Activated T-cell treated with anti-CD3 and anti-CD28 coated beads for 24 hours (primary cell): ENCODE results near the gene LRRC4B.
A peak's percentile ranks its signal among the peaks of the same experiment; 100 is the strongest.
"Not testable (repeated sequence)": the region's sequence is repeated elsewhere in the genome, so short reads cannot be mapped to it uniquely, and the experiment has no call there.

Source experiments
- DNase-seq: peaks from one replicate; pipeline ENCODE4 v3.0.0-alpha.2; 2020; ENCODE audit warnings: low read depth

Gene LRRC4B

GRCh38 chr19:50482916-50483315, 85.3 kb downstream of the LRRC4B start:
- DNase-seq = no peak

- no peak for DNase-seq
These were observed 85.9 kb downstream of the LRRC4B start for GRCh38 chr19:50482271-50482855.

- no peak for DNase-seq
These were observed 86.7 kb downstream of the LRRC4B start for GRCh38 chr19:50481351-50482149.

GRCh38 chr19:50480281-50481111, 87.7 kb downstream of the LRRC4B start:
- DNase-seq = no peak

- DNase-seq = no peak
These were observed 88.4 kb downstream of the LRRC4B start for GRCh38 chr19:50479761-50480251.

- no peak for DNase-seq
These were observed 89.1 kb downstream of the LRRC4B start for GRCh38 chr19:50478901-50479715.

GRCh38 chr19:50477751-50478515, 90.3 kb downstream of the LRRC4B start:
- DNase-seq = no peak

GRCh38 chr19:50476907-50477238, 91.4 kb downstream of the LRRC4B start:
- DNase-seq = no peak

GRCh38 chr19:50476224-50476906, 91.9 kb downstream of the LRRC4B start, which contains the start of the genes EMC10 and GARIN5A:
EMC10 (plus strand) TSS chr19:50476507; CDS start chr19:50476545, 38 bp downstream.
GARIN5A (minus strand) TSS chr19:50476848; CDS start chr19:50476388, 460 bp downstream.
- DNase-seq = peak; percentile 91

- DNase-seq = no peak
These were observed 92.5 kb downstream of the LRRC4B start for GRCh38 chr19:50475736-50476223.

- DNase-seq = no peak
These were observed 93.1 kb downstream of the LRRC4B start for GRCh38 chr19:50475101-50475568.

- DNase-seq = not testable (repeated sequence)
These were observed 94.9 kb downstream of the LRRC4B start for GRCh38 chr19:50473336-50473735.

- DNase-seq = no peak
These were observed 99.4 kb downstream of the LRRC4B start for GRCh38 chr19:50468818-50469217.

GRCh38 chr19:50467566-50467965, 100.7 kb downstream of the LRRC4B start:
- DNase-seq = no peak
